HEK293 (cell line): ENCODE data around the gene TMC4.

Source experiments
- CTCF ChIA-PET: fragments of 350-600 bp; formaldehyde crosslinking; extraction: SDS; loops from one replicate; lab custom pipeline; 2021; ENCODE audit warnings: antibody characterized with exemption; lab: Yijun Ruan, JAX
- POLR2A ChIA-PET: fragments of 300-600 bp; formaldehyde crosslinking; extraction: SDS; loops from one replicate; lab custom pipeline; 2020; ENCODE audit warnings: antibody characterized with exemption, inconsistent platforms; lab: Yijun Ruan, JAX
- H3K27ac ChIP-seq: fragments of 200-500 bp; sonication (Bioruptor generic); 2 replicates; pipeline ENCODE4 v1.5.1; 2014; ENCODE audit warnings: low read depth, low read length, control low read depth, inconsistent platforms; ENCODE audit errors: extremely low read depth
- H3K36me3 ChIP-seq, 2 experiments: fragments of 200-500 bp in 1 of 2; sonication (Bioruptor generic) in 1 of 2; 1 replicate in 1 of 2; 2 replicates in 1 of 2; pipeline ENCODE4 v1.5.1; 2014 to 2017; ENCODE audit warnings: inconsistent platforms in 2 of 2, low read length in 2 of 2; ENCODE audit not compliant: control insufficient read depth in 2 of 2, insufficient read depth in 1 of 2
- H3K4me1 ChIP-seq: fragments of 200-500 bp; sonication (Bioruptor generic); 2 replicates; pipeline ENCODE4 v1.5.1; 2014; ENCODE audit warnings: mild to moderate bottlenecking, low read length, inconsistent platforms; ENCODE audit not compliant: control insufficient read depth, insufficient read depth
- H3K4me3 ChIP-seq: 2 replicates; pipeline ENCODE4 v1.5.1; 2011; ENCODE audit warnings: low read depth, mild to moderate bottlenecking, control low read depth, low read length, moderate library complexity
- H3K9me3 ChIP-seq: fragments of 200-500 bp; sonication (Bioruptor generic); 2 replicates; pipeline ENCODE4 v1.5.1; 2014; ENCODE audit warnings: low read depth, low read length, inconsistent platforms; ENCODE audit not compliant: control insufficient read depth, insufficient read depth
- EGR2 ChIP-seq: fragments of 450-650 bp; formaldehyde crosslinking; IDR thresholded peaks from 2 replicates; pipeline ENCODE4 v1.5.1; 2016; ENCODE audit warnings: low read depth, missing biosample characterization, missing genetic modification characterization
- IKZF3 ChIP-seq: fragments of 450-650 bp; IDR thresholded peaks from 2 replicates; pipeline ENCODE4 v1.5.0; 2018; ENCODE audit warnings: missing biosample characterization, mild to moderate bottlenecking, missing genetic modification characterization, moderate library complexity
- KLF10 ChIP-seq: fragments of 450-650 bp; IDR thresholded peaks from 2 replicates; pipeline ENCODE4 v1.5.1; 2018; ENCODE audit warnings: missing biosample characterization, mild to moderate bottlenecking, missing genetic modification characterization
- KLF16 ChIP-seq: fragments of 450-650 bp; formaldehyde crosslinking; IDR thresholded peaks from 2 replicates; pipeline ENCODE4 v1.5.1; 2017; ENCODE audit warnings: missing biosample characterization, missing genetic modification characterization
- PRDM4 ChIP-seq: fragments of 450-650 bp; formaldehyde crosslinking; IDR thresholded peaks from 2 replicates; pipeline ENCODE4 v1.5.1; 2017; ENCODE audit warnings: missing biosample characterization, missing genetic modification characterization
- SALL2 ChIP-seq: fragments of 450-650 bp; formaldehyde crosslinking; IDR thresholded peaks from 2 replicates; pipeline ENCODE4 v1.5.0; 2017; ENCODE audit warnings: missing biosample characterization, mild to moderate bottlenecking, missing genetic modification characterization, borderline replicate concordance
- TRIM28 ChIP-seq: IDR thresholded peaks from 2 replicates; pipeline ENCODE4 v1.6.1; 2011; ENCODE audit warnings: low read length, control low read depth, borderline replicate concordance
- TSHZ1 ChIP-seq: fragments of 450-650 bp; formaldehyde crosslinking; IDR thresholded peaks from 2 replicates; pipeline ENCODE4 v1.5.1; 2016; ENCODE audit warnings: missing biosample characterization, missing genetic modification characterization, borderline replicate concordance
- YY1 ChIP-seq: fragments of 450-650 bp; formaldehyde crosslinking; IDR thresholded peaks from 2 replicates; pipeline ENCODE4 v1.5.1; 2018; ENCODE audit warnings: missing biosample characterization, missing genetic modification characterization
- ZBTB17 ChIP-seq: fragments of 450-650 bp; formaldehyde crosslinking; IDR thresholded peaks from 2 replicates; pipeline ENCODE4 v1.5.1; 2016; ENCODE audit warnings: missing biosample characterization, missing genetic modification characterization
- ZBTB20 ChIP-seq: fragments of 450-650 bp; formaldehyde crosslinking; IDR thresholded peaks from 2 replicates; pipeline ENCODE4 v1.5.1; 2016; ENCODE audit warnings: missing biosample characterization, missing genetic modification characterization
- ZBTB7A ChIP-seq: fragments of 450-650 bp; formaldehyde crosslinking; IDR thresholded peaks from 2 replicates; pipeline ENCODE4 v1.5.1; 2016; ENCODE audit warnings: low read depth, missing biosample characterization, missing genetic modification characterization
- ZNF114 ChIP-seq: fragments of 450-650 bp; formaldehyde crosslinking; IDR thresholded peaks from 2 replicates; pipeline ENCODE4 v1.5.0; 2017; ENCODE audit warnings: missing biosample characterization, missing genetic modification characterization
- ZNF221 ChIP-seq: fragments of 450-650 bp; formaldehyde crosslinking; IDR thresholded peaks from 2 replicates; pipeline ENCODE4 v1.5.1; 2017; ENCODE audit warnings: missing biosample characterization, missing genetic modification characterization, borderline replicate concordance
- ZNF280C ChIP-seq: fragments of 450-650 bp; formaldehyde crosslinking; IDR thresholded peaks from 2 replicates; pipeline ENCODE4 v1.5.1; 2016; ENCODE audit warnings: missing biosample characterization, missing genetic modification characterization
- ZNF302 ChIP-seq: fragments of 450-650 bp; formaldehyde crosslinking; IDR thresholded peaks from 2 replicates; pipeline ENCODE4 v1.5.1; 2016; ENCODE audit warnings: missing biosample characterization, missing genetic modification characterization, low read depth
- ZNF324 ChIP-seq: fragments of 450-650 bp; formaldehyde crosslinking; IDR thresholded peaks from 2 replicates; pipeline ENCODE4 v1.5.1; 2016; ENCODE audit warnings: missing biosample characterization, missing genetic modification characterization
- ZNF391 ChIP-seq: fragments of 450-650 bp; formaldehyde crosslinking; IDR thresholded peaks from 2 replicates; pipeline ENCODE4 v1.5.1; 2016; ENCODE audit warnings: low read depth, missing biosample characterization, missing genetic modification characterization, borderline replicate concordance
- ZNF426 ChIP-seq: fragments of 450-650 bp; formaldehyde crosslinking; IDR thresholded peaks from 2 replicates; pipeline ENCODE4 v1.5.1; 2017; ENCODE audit warnings: missing biosample characterization, missing genetic modification characterization, mild to moderate bottlenecking, inconsistent platforms, moderate library complexity
- ZNF558 ChIP-seq: fragments of 450-650 bp; formaldehyde crosslinking; IDR thresholded peaks from 2 replicates; pipeline ENCODE4 v1.5.1; 2016; ENCODE audit warnings: missing biosample characterization, missing genetic modification characterization
- ZNF645 ChIP-seq: fragments of 450-650 bp; formaldehyde crosslinking; IDR thresholded peaks from 2 replicates; pipeline ENCODE4; 2016; ENCODE audit warnings: missing biosample characterization, missing genetic modification characterization
- ZNF701 ChIP-seq: fragments of 450-650 bp; formaldehyde crosslinking; IDR thresholded peaks from 2 replicates; pipeline ENCODE4 v1.5.1; 2016; ENCODE audit warnings: missing biosample characterization, missing genetic modification characterization
- ZNF768 ChIP-seq: fragments of 450-650 bp; formaldehyde crosslinking; IDR thresholded peaks from 2 replicates; pipeline ENCODE4 v1.5.1; 2018; ENCODE audit warnings: missing biosample characterization, mild to moderate bottlenecking, missing genetic modification characterization

The TMC4 gene

GRCh38 chr19:54128796-54129616, 44.0 kb downstream of the TMC4 start:
- Histone ChIP-seq H3K36me3 (peaks cover 17 to 73% of the 10 kb centered on the region in 2 experiments), H3K4me3 (no peak overlapping the region), H3K27ac (no peak overlapping the region), H3K4me1 (no peaks in the 10 kb centered on the region), H3K9me3 (peaks cover 2% of the 10 kb centered on the region)
- CTCF ChIA-PET = interaction anchor here (0.5 kb wide), 1 partner anchor 1313 kb away, joined by 3 read pairs; no protein-coding TSS in a partner anchor
- TF ChIP-seq YY1 (tag by site-specific recombination) (no peak), TSHZ1 (no peak), ZBTB7A (tag by site-specific recombination) (no peak), ZNF221 (tag by site-specific recombination) (no peak), ZNF426 (no peak), ZNF645 (no peak), SALL2 (tag by site-specific recombination) (no peak), ZNF302 (no peak)
- POLR2A ChIA-PET = interaction anchor here (6.2 kb wide), 1 partner anchor 8 kb away, joined by 37 read pairs; the partner anchor contains the start of gene CNOT3

GRCh38 chr19:54128441-54128725, 44.6 kb downstream of the TMC4 start:
- Histone ChIP-seq H3K9me3 (no peaks in the 10 kb centered on the region), H3K36me3 (peaks cover 17 to 79% of the 10 kb centered on the region in 2 experiments), H3K4me1 (no peaks in the 10 kb centered on the region), H3K4me3 (no peak overlapping the region), H3K27ac (no peak overlapping the region)
- CTCF ChIA-PET = interaction anchor here (0.5 kb wide), 1 partner anchor 1313 kb away, joined by 3 read pairs; no protein-coding TSS in a partner anchor
- POLR2A ChIA-PET = interaction anchor here (0.6 to 6.2 kb wide), 2 partner anchors 9 to 244 kb away, joined by 3 to 37 read pairs; partner anchors contain the start of gene CNOT3
- TF ChIP-seq ZNF558 (tag by site-specific recombination) (no peak), EGR2 (no peak), PRDM4 (tag by site-specific recombination) (no peak), ZNF114 (tag by site-specific recombination) (no peak), ZNF701 (tag by site-specific recombination) (no peak), TRIM28 (no peak), ZBTB17 (tag by site-specific recombination) (no peak), ZNF391 (tag by site-specific recombination) (no peak), KLF16 (no peak), KLF10 (tag by site-specific recombination) (no peak), ZNF768 (tag by site-specific recombination) (no peak), IKZF3 (no peak), ZNF280C (no peak), ZBTB20 (tag by site-specific recombination) (no peak), ZNF324 (tag by site-specific recombination) (no peak)
